ENCODE measurements around the gene INO80D.

DNA sequence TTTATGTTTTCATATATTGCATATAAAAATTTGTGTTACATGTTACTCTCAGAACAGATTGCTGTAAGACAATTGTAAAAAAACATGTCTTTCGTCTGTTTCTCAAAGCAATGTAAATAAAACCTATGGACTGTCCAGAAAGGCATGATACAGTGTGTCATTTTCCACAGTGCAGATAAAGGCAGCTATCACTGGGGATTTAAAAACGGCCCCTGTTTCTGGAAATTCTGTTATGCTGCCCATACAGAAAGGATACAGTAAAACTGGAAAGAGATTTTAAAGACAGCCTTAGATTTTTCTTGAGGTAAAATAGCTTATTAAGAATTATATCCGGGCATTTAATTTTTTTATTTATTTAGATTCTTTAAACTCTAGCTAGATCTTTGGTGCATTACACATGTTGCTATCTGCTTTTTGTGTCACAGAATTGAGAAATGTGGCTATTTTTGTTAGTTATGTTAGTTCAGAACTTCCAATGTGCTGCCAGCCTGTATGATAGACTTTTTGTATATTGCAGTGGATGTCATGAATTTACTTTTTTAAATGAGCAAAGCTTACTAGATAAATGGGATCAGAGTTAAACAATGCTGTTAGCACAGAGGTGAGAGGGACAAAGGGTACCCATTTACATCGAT, 859 bp upstream of the INO80D start:
- no peak for TF ChIP-seq POLR2A (IDR thresholded peaks at IDR 0.05)
- TF ChIP-seq, protein P1, sequence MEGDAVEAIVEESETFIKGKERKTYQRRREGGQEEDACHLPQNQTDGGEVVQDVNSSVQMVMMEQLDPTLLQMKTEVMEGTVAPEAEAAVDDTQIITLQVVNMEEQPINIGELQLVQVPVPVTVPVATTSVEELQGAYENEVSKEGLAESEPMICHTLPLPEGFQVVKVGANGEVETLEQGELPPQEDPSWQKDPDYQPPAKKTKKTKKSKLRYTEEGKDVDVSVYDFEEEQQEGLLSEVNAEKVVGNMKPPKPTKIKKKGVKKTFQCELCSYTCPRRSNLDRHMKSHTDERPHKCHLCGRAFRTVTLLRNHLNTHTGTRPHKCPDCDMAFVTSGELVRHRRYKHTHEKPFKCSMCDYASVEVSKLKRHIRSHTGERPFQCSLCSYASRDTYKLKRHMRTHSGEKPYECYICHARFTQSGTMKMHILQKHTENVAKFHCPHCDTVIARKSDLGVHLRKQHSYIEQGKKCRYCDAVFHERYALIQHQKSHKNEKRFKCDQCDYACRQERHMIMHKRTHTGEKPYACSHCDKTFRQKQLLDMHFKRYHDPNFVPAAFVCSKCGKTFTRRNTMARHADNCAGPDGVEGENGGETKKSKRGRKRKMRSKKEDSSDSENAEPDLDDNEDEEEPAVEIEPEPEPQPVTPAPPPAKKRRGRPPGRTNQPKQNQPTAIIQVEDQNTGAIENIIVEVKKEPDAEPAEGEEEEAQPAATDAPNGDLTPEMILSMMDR (IDR thresholded peaks at IDR 0.05) = no peak
- no peak for TF ChIP-seq EP300 (IDR thresholded peaks at IDR 0.05)
- no peak for TF ChIP-seq POLR2AphosphoS5 (IDR thresholded peaks at IDR 0.05)
